Omental fat pad (tissue), 4 donors: ENCODE results near the gene CCDC124. TPM values are rescaled to one million over a fixed set of nuclear protein-coding genes. Genes with fewer than 3 reads are reported as not detected.
"Not testable (repeated sequence)": the region's sequence is repeated elsewhere in the genome, so short reads cannot be mapped to it uniquely, and the experiment has no call there.

Experiments
- ATAC-seq: fragments of 150-250 bp; one replicate; pipeline ENCODE4 v1.9.1; 2016; ENCODE audit warnings: mild to moderate bottlenecking, moderate library complexity; ENCODE audit not compliant: low FRiP score
- DNase-seq: peaks from one replicate; pipeline ENCODE4 v3.0.0-alpha.2; 2019; ENCODE audit warnings: low spot score
- CTCF ChIP-seq, 3 donors: fragments of 450-650 bp; IDR thresholded peaks; one replicate each; pipeline ENCODE4 v1.5.1; 2016 to 2017; ENCODE audit warnings: antibody characterized with exemption in 3 of 3, mild to moderate bottlenecking in 3 of 3, moderate library complexity in 2 of 3
- total RNA-seq, 4 donors: library from RNA; depleted of rRNA; stranded (reverse); fragments of >200 nt; gene quantifications; one replicate each; pipeline ENCODE4 v1.1.0, GENCODE V29; 2016

The CCDC124 gene
- total RNA-seq, 4 donors from 2014 or later: 34.7 to 73.4 (median 49.5) TPM

GRCh38 chr19:17977488-17977887, 44.7 kb downstream of the CCDC124 start:
- DNase-seq (no peak), ATAC-seq (no peak)
- no peak for TF ChIP-seq CTCF (IDR thresholded peaks at IDR 0.05)

DNA sequence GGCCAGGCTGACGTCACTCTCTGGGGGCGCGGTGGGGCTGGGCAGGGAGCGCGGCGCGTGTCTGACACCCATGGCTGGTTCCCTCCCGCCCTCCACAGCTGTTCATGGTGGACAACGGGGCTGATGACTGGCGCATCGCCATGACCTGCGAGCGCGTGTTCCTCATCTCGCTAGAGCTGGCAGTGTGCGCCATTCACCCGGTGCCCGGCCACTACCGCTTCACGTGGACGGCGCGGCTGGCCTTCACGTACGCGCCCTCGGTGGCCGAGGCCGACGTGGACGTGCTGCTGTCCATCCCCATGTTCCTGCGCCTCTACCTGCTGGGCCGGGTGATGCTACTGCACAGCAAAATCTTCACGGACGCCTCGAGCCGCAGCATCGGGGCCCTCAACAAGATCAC, 48.8 kb downstream of the CCDC124 start:
- no peak for ATAC-seq
- no peak for TF ChIP-seq CTCF (IDR thresholded peaks at IDR 0.05)
- no peak for DNase-seq

DNA sequence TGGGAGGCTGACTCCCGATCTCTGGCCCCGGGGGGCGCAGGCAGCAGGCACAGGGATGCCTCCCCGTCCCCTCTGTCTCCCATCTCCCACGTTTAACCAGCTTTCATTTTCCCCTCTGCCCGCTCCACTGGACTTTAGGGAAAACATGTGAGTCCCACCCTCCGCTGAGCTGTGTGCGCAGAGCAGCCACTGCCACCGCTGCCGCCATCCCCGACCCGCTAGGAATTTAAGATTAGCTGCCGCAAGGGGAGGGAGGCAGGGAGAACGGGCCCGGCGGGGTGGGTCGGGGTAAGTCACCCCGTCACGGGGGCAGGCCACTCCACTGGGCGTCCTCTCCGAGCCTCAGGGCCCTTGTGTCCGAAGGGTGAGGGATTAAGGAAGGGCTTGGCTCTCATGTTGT, 49.6 kb downstream of the CCDC124 start:
- ATAC-seq: no peak
- DNase-seq: no peak
- TF ChIP-seq CTCF (IDR thresholded peaks at IDR 0.05): no peak

DNA sequence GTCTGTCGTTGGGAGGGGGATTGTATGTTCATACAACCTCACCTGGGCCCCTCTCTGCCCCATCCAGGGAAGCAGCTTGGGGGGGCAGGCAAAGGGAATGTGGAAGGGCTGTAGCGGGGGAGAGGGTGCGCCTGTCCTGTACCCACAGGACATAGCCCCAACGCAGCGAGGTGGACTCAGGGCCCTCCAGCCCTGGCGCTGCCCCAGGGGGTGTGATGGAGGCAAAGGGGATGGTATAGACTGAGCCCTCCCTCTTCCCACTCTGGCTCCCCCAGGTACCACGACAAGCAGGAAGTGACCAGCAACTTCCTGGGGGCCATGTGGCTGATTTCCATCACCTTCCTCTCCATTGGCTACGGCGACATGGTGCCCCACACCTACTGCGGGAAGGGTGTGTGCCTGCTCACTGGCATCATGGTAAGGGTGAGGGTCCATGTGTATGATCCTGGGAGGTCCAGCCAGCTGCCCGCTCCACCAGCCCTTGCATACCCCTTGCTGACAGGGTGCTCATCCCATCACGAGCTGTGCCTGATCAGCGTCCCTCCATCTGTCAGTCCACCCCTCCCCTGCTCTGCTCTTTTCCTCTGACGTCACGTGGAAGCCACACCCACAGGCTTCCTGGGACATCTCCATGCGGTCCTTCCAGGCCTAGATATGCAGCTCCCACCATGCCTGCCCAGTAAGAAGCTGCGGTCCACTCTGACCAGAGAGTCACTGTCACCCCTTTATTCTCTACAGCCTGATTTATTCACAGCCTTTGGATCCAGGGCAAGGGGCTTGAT, 52.4 kb downstream of the CCDC124 start:
- TF ChIP-seq CTCF (IDR thresholded peaks at IDR 0.05): no peak
- ATAC-seq (no peak), DNase-seq (no peak)

GRCh38 chr19:17986569-17986968, 53.8 kb downstream of the CCDC124 start:
- ATAC-seq, DNase-seq: not testable (repeated sequence)

- no peak for TF ChIP-seq CTCF (IDR thresholded peaks at IDR 0.05)
- ATAC-seq: no peak
- DNase-seq: no peak
Measured at GRCh38 chr19:17988161-17988560, 55.3 kb downstream of the CCDC124 start.

- no peak for TF ChIP-seq CTCF (IDR thresholded peaks at IDR 0.05)
- ATAC-seq (no peak), DNase-seq (no peak)
Measured at GRCh38 chr19:17989425-17990094, 56.7 kb downstream of the CCDC124 start.
